ENCODE measurements around the gene SLC22A14.

- no peak for TF ChIP-seq CTCF (IDR thresholded peaks at IDR 0.05; ENCODE audit: low read depth, low read length, missing input control)
- no peak for TF ChIP-seq ATF3 (IDR thresholded peaks at IDR 0.05)
- TF ChIP-seq TAF1 (conservative IDR thresholded peaks at IDR 0.05) = no peak
- TF ChIP-seq YY1 (IDR thresholded peaks at IDR 0.05) = no peak
Measured at GRCh38 chr3:38314764-38315487, 32.8 kb downstream of the SLC22A14 start.

All from liver (tissue), 3 donors.